Adrenal gland (tissue), 19 donors: ENCODE measurements around the gene NGRN. TPM values are rescaled to one million over a fixed set of nuclear protein-coding genes. Genes with fewer than 3 reads are reported as not detected.

ENCODE experiments used
- DNase-seq, 7 donors: peaks; one replicate each; pipeline ENCODE4 v3.0.0-alpha.2; 2019 to 2020
- H3K27ac ChIP-seq, 5 donors: fragments of 200-600 bp; sonication (generic) in 4 of 5; 1 replicate in 3 of 5; 2 replicates in 2 of 5; pipeline versions ENCODE4 v1.5.1 to v1.8.0; 2016 to 2020; ENCODE audit warnings: mild to moderate bottlenecking in 1 of 5
- H3K27me3 ChIP-seq: fragments of 200-600 bp; 2 replicates; pipeline ENCODE4 v1.8.0; 2021
- H3K36me3 ChIP-seq, 2 donors: fragments of 200-600 bp; replicated peaks in 1 of 2; 1 replicate in 1 of 2; 2 replicates in 1 of 2; pipeline versions ENCODE4 v1.5.1 to v1.8.0; 2018 to 2022
- H3K4me1 ChIP-seq, 2 donors: fragments of 200-600 bp; replicated peaks in 1 of 2; 1 replicate in 1 of 2; 2 replicates in 1 of 2; pipeline versions ENCODE4 v1.5.1 to v1.8.0; 2018 to 2021
- H3K4me3 ChIP-seq, 4 donors: fragments of 200-600 bp; sonication (generic) in 3 of 4; one replicate each; pipeline ENCODE4 v1.5.1; 2016 to 2018
- H3K9me3 ChIP-seq, 3 donors: fragments of 200-600 bp; sonication (generic) in 1 of 3; replicated peaks in 1 of 3; 1 replicate in 2 of 3; 2 replicates in 1 of 3; pipeline versions ENCODE4 v1.5.1 to v1.8.0; 2016 to 2021
- CTCF ChIP-seq, 6 experiments: fragments of 450-650 bp in 4 of 6; fragments of 200-600 bp in 2 of 6; sonication (generic) in 1 of 6; IDR thresholded peaks; 1 replicate in 5 of 6; 2 replicates in 1 of 6; pipeline versions ENCODE4 v1.5.1 to v1.8.0; 2016 to 2021; ENCODE audit warnings: antibody characterized with exemption in 6 of 6, mild to moderate bottlenecking in 2 of 6, moderate library complexity in 1 of 6
- POLR2A ChIP-seq, 2 donors: fragments of 450-650 bp; IDR thresholded peaks; one replicate each; pipeline ENCODE4 v1.6.1; 2017; ENCODE audit warnings: antibody characterized with exemption in 2 of 2, mild to moderate bottlenecking in 2 of 2, moderate library complexity in 1 of 2
- WGBS, 4 donors: extraction: QIAGEN DNeasy Blood & Tissue Kit in 2 of 4; methylation state at CpG; one replicate each; pipeline versions ENCODE4 v1.1.5 to v1.1.7; 2013 to 2017; 5-methylcytosine and 5-hydroxymethylcytosine counted together
- intact Hi-C, 2 donors: fragments of 100-400 bp; cut with DNase I; formaldehyde crosslinking; loops; one replicate each; pipeline versions ENCODE4 v1.14.1 to v1.15.0; 2022 to 2023
- long read RNA-seq, 10 donors: library from polyadenylated mRNA in 3 of 10; unstranded in 2 of 10; stranded (forward) in 1 of 10; transcript quantifications; one replicate each; pipeline ENCODE4 v2.0.0 and lab custom pipeline, GENCODE V29; 2021 to 2026
- polyA plus RNA-seq, 3 donors: library from polyadenylated mRNA; stranded (reverse); fragments of 200-250 nt in 2 of 3; fragments of 350-450 nt in 1 of 3; fragmentation: Illumina TruSeq in 1 of 3; extraction: RNeasy Lipid Tissue Mini Kit (QIAGEN cat#74804) in 1 of 3; gene quantifications; one replicate each; pipeline ENCODE4 v1.2.3, GENCODE V29; 2013 to 2014
- total RNA-seq, 9 donors: library from RNA; depleted of rRNA in 4 of 9; stranded (reverse); fragments of >200 nt in 4 of 9; fragments of 120-200 nt in 1 of 9; fragmentation: NEBNext Ultra II Directional in 1 of 9; extraction: Animal tissue kit (Norgen Biotek cat#: 25700) in 1 of 9; gene quantifications; one replicate each; pipeline versions ENCODE4 v1.1.0 to v1.2.4, GENCODE V29; 2013 to 2023
- donor health status: healthy with polysubstance abuse.
- donor health status: Bipolar disorder and iron deficiency.
- donor health status: DM: yes; HTN: yes; CAD: no.
- donor health status: DM: no; HTN: no; CAD: no.
- donor health status: DM: no; HTN: no; CAD: no.
- donor health status: DM: yes; HTN: yes; CAD: no.

The NGRN gene
- total RNA-seq = 100 to 1,000 TPM in 6 of 9 donors, 10 to 100 TPM in 3; 61.4 to 131 (median 105) TPM
- 100 to 1,000 TPM in 1 of 3 donors, 10 to 100 TPM in 2; 53.5 to 133 (median 56.3) TPM for polyA plus RNA-seq
- long read RNA-seq, donor 1, full-length matches to known transcripts = 118 of 118 reads
- long read RNA-seq, donor 1, partial matches to known transcripts = 0 of 118 reads
- long read RNA-seq, donor 1, other reads (novel, unspliced or antisense) = 0 of 118 reads
- long read RNA-seq, donor 2, full-length matches to known transcripts = 74 of 74 reads
- long read RNA-seq, donor 2, partial matches to known transcripts = 0 of 74 reads
- long read RNA-seq, donor 2, other reads (novel, unspliced or antisense) = 0 of 74 reads
- long read RNA-seq, donor 3, full-length matches to known transcripts = 70 of 70 reads
- long read RNA-seq, donor 3, partial matches to known transcripts = 0 of 70 reads
- long read RNA-seq, donor 3, other reads (novel, unspliced or antisense) = 0 of 70 reads
- long read RNA-seq, donor 4, full-length matches to known transcripts = 201 of 207 reads
- long read RNA-seq, donor 4, partial matches to known transcripts = 2 of 207 reads
- long read RNA-seq, donor 4, other reads (novel, unspliced or antisense) = 4 of 207 reads
- long read RNA-seq, donor 5, full-length matches to known transcripts = 303 of 303 reads
- long read RNA-seq, donor 5, partial matches to known transcripts = 0 of 303 reads
- long read RNA-seq, donor 5, other reads (novel, unspliced or antisense) = 0 of 303 reads
- long read RNA-seq, donor 6, full-length matches to known transcripts = 114 of 117 reads
- long read RNA-seq, donor 6, partial matches to known transcripts = 0 of 117 reads
- long read RNA-seq, donor 6, other reads (novel, unspliced or antisense) = 3 of 117 reads
- long read RNA-seq, donor 7, full-length matches to known transcripts = 51 of 51 reads
- long read RNA-seq, donor 7, partial matches to known transcripts = 0 of 51 reads
- long read RNA-seq, donor 7, other reads (novel, unspliced or antisense) = 0 of 51 reads
- long read RNA-seq, donor 8, full-length matches to known transcripts = 120 of 120 reads
- long read RNA-seq, donor 8, partial matches to known transcripts = 0 of 120 reads
- long read RNA-seq, donor 8, other reads (novel, unspliced or antisense) = 0 of 120 reads
- long read RNA-seq, donor 9, full-length matches to known transcripts = 85 of 85 reads
- long read RNA-seq, donor 9, partial matches to known transcripts = 0 of 85 reads
- long read RNA-seq, donor 9, other reads (novel, unspliced or antisense) = 0 of 85 reads
- long read RNA-seq, donor 10, full-length matches to known transcripts = 58 of 58 reads
- long read RNA-seq, donor 10, partial matches to known transcripts = 0 of 58 reads
- long read RNA-seq, donor 10, other reads (novel, unspliced or antisense) = 0 of 58 reads

- 0 to 2% (median 1%) methylated on average over 9 to 59 of the region's 59 CpGs for WGBS, 4 donors
- intact Hi-C loops = no loop called here
These were observed at the start of gene NGRN for GRCh38 chr15:90265271-90266060. TSS of gene NGRN (plus strand) at chr15:90265672. CDS start at chr15:90265713, 41 bp downstream.

GRCh38 chr15:90217671-90218394, 47.6 kb upstream of the NGRN start:
- no peaks in the 10 kb centered on the region for H3K27me3 ChIP-seq
- no peaks in the 10 kb centered on the region for H3K9me3 ChIP-seq
- no peak for TF ChIP-seq POLR2A (IDR thresholded peaks at IDR 0.05)
- no peak for TF ChIP-seq CTCF (IDR thresholded peaks at IDR 0.05)
- intact Hi-C loops = no loop called here
- whole genome bisulfite sequencing, 4 donors = 74 to 95% (median 90%) methylated on average over 8 to 9 of the region's 9 CpGs
- peaks cover 0 to 33% of the 10 kb centered on the region in 2 donors for H3K36me3 ChIP-seq
- DNase-seq = no peak
- H3K4me3 ChIP-seq = no peak overlapping the region
- no peak overlapping the region for H3K27ac ChIP-seq
- peaks cover 5 to 21% of the 10 kb centered on the region in 2 donors for H3K4me1 ChIP-seq

More at GRCh38 chr15:90265271-90266060, at the start of gene NGRN:
- Histone ChIP-seq H3K36me3 (peaks cover 0 to 7% of the 10 kb centered on the region in 2 donors), H3K4me3 (peak within 1 kb of the TSS; percentile 64 to 83 (median 71)), H3K9me3 (no peaks in the 10 kb centered on the region), H3K27ac (peak within 1 kb of the TSS; percentile 94 to 96 (median 96)), H3K27me3 (no peaks in the 10 kb centered on the region), H3K4me1 (peaks cover 20 to 48% of the 10 kb centered on the region in 2 donors)
- TF ChIP-seq CTCF (IDR thresholded peaks at IDR 0.05) (no peak), POLR2A (IDR thresholded peaks at IDR 0.05) (peak; percentile 43 to 82)
- DNase-seq = peak; percentile 89 to 96 (median 93)

- intact Hi-C loops = no loop called here
- peaks cover 0 to 50% of the 10 kb centered on the region in 2 donors for H3K36me3 ChIP-seq
- peak in 1 of 7 donors; percentile 29 for DNase-seq
- H3K9me3 ChIP-seq = no peaks in the 10 kb centered on the region
- 69 to 71% (median 70%) methylated on average over 13 to 17 of the region's 17 CpGs for WGBS, 4 donors
- H3K27ac ChIP-seq = peak overlapping the region in 1 of 5 donors; percentile 15
- no peaks in the 10 kb centered on the region for H3K27me3 ChIP-seq
- peaks cover 0 to 9% of the 10 kb centered on the region in 2 donors for H3K4me1 ChIP-seq
- peak; percentile 35 to 60 (median 50) for TF ChIP-seq CTCF (IDR thresholded peaks at IDR 0.05)
- no peak for TF ChIP-seq POLR2A (IDR thresholded peaks at IDR 0.05)
- no peak overlapping the region for H3K4me3 ChIP-seq
These were observed 45.9 kb upstream of the NGRN start for GRCh38 chr15:90219421-90220141.
